NCI-H2171 treated with DMSO at 0.1 percent for 48 hours (cell line): ENCODE results near the gene SEC22B.
"Not testable (repeated sequence)": the region's sequence is repeated elsewhere in the genome, so short reads cannot be mapped to it uniquely, and the experiment has no call there.

Experiments used
- DNase-seq: peaks from one replicate; lab custom pipeline; 2025; lab: John Stamatoyannopoulos, UW

The SEC22B gene

GRCh38 chr1:120144626-120145025 lies 31.7 kb downstream of the SEC22B start:
- DNase-seq, result not testable (repeated sequence)

DNA sequence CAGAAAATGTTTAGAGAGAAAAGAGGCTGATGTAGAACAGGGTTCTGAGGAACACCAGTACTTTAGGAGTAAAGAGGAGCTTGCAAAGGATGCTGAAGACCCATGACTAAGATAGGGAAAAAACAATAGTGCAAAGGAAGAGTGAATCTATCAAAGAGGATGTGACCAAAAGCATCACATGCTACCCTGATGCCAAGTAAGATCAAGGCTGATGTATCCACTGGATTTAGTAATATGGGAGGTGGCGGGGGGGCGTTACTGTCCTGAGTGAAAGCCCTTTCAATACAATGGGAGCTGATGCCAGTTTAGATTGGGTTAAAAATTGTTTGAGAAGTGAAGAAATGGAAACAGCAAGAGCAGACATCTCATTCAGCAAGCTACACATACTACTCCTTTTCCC lies 32.2 kb downstream of the SEC22B start:
- DNase-seq, result not testable (repeated sequence)

- DNase-seq, result not testable (repeated sequence)
Observed at GRCh38 chr1:120143334-120143733, 33.0 kb downstream of the SEC22B start.

DNA sequence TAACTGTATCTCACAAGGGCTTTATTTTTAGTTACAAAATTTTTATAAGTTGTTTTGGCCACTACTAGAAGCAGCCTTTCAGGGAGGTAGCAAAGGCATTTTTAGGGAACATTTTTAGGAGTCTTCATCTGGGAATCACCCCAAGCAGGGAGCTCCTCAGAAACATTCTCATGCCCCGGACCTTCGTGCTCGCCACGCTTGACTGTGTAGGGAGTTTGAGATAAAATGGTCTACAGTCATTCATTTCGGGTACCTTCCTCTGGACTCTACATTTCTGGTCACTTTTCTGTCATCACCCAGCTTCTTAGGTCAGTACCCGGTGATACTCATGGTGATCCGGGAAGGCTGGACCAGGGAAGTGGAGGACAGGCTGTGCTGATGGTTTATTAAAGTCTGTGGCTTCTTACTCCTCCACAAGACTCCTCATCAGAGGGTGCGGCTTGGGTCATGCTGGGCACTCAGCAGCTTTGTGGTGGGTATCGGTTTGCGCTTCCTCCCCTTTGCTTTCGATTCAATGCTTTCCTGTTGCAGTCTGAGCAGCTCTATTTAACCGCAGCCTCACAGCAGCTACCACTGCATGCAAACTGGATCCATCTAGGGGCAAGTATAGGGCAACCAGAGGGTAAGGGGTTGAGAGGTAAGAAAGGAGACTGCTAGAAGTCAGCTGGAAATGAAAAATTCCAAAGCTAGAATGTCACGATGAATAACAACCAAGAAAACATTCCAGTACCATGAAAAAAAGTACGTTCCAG lies 33.6 kb downstream of the SEC22B start:
- DNase-seq, result not testable (repeated sequence)

GRCh38 chr1:120141865-120142264 lies 34.5 kb downstream of the SEC22B start:
- DNase-seq, result not testable (repeated sequence)

GRCh38 chr1:120140656-120141265 lies 35.6 kb downstream of the SEC22B start:
- not testable (repeated sequence) for DNase-seq

- not testable (repeated sequence) for DNase-seq
Observed at GRCh38 chr1:120136086-120136485, 40.2 kb downstream of the SEC22B start.

GRCh38 chr1:120133928-120134325 lies 42.4 kb downstream of the SEC22B start:
- not testable (repeated sequence) for DNase-seq

DNA sequence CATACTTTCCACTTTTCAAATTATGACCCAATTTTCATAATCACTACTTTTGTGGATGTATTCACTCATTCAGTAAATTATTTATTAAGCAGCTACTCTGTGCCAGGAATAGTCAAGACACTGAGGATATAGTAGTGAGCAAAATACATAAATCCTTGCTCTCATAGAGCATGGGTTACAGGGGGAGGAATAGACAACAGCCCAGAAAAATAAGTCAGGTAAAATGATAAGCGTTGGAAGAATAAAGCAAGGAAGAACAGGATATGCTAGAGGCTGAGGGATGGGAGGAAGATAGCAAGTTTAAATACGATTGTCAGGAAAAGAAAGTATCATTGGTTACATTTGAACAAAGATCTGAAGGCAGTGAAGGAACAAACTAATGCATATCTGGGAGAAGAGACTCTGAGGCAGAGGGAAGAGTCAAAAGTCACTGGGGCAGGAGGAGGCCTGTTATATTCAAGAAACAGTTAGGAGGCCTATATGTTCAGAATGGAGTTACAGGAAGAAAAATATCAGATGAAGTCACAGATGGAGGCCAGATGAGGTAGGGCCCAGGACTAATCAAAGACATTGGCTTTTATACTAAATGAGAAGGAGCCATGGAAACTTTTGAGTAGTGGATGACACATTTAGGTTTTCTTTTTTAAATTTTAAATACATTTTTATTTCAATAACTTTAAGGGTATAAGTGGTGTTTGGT lies 42.9 kb downstream of the SEC22B start:
- no peak for DNase-seq

DNA sequence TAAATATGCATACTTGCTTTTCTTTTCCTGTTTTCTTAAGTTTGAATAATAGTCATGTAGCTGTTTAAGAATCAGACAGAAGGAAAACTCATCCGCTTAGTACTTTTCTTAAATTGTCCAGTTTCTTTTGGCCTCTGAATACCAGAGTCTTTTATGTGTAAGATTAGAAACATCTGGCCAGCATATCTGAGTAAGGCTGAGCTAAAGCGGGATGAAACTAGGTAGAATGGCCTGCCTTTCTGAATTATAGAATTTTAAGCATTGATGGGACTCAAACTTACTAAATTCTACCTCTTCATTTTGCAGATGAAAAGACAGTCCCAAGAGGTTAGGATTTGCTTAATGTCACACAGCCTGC lies 43.9 kb downstream of the SEC22B start:
- not testable (repeated sequence) for DNase-seq

- DNase-seq, result not testable (repeated sequence)
Observed at GRCh38 chr1:120131611-120132405, 44.5 kb downstream of the SEC22B start.

DNA sequence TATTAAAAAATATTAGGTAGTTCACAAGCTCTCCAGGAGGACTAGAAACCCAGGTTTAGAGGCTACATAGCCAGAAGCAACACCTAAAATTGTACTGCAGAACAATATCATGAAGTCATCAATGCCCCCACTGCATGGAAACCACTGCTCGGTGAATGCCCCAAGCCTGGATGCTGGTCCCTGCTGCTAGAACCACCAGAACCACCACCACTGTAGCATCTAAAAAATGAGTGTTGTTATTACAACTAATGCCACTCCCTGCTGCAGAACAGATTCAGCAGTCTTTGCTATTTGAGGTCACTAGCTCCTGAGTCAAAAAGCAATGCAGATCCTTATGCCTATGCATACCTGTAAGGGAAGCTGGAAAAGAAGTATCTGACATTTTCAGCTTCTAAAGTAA lies 48.4 kb downstream of the SEC22B start:
- DNase-seq, result not testable (repeated sequence)

GRCh38 chr1:120126216-120126615 lies 50.1 kb downstream of the SEC22B start:
- not testable (repeated sequence) for DNase-seq

DNA sequence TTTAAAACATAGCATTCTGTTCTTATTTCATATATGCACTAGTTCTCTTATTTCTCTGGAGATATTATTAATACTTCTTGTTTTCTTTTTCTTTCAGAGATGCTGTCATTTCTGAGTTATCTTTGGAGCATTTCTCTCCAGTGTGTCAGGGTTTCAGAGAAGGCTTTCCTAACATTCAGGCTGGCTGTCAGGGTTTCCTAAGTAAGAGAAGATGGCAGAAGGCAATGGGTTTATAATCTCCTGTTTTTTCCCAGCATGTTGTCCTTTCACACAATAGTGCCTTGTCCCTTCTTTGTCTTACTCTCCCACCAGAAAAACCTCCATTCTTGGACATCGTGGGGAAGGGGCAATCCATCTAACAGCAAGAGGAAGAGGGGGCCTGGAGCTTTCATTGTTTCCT lies 51.7 kb downstream of the SEC22B start:
- not testable (repeated sequence) for DNase-seq

GRCh38 chr1:120123813-120124510 lies 52.4 kb downstream of the SEC22B start:
- not testable (repeated sequence) for DNase-seq

- DNase-seq, result not testable (repeated sequence)
Observed at GRCh38 chr1:120122262-120122893, 53.9 kb downstream of the SEC22B start.

- DNase-seq, result not testable (repeated sequence)
Observed at GRCh38 chr1:120121830-120122229, 54.5 kb downstream of the SEC22B start.

- not testable (repeated sequence) for DNase-seq
Observed at GRCh38 chr1:120120525-120120924, 55.8 kb downstream of the SEC22B start.

GRCh38 chr1:120117371-120118177 lies 58.7 kb downstream of the SEC22B start:
- DNase-seq, result not testable (repeated sequence)

- DNase-seq, result not testable (repeated sequence)
Observed at GRCh38 chr1:120116094-120116493, 60.2 kb downstream of the SEC22B start.
